Measurements from ENCODE around the gene FAM89B. TPM values are rescaled to one million over a fixed set of nuclear protein-coding genes. Genes with fewer than 3 reads are reported as not detected.
A peak's percentile ranks its signal among the peaks of the same experiment; 100 is the strongest.

FAM89B gene
- total and polyA plus RNA-seq, 2 of the 8 experiments (the other 6 are each of a cell fraction or from before 2014, with no cell fraction given): 15.8 to 32.4 TPM

- WGBS, 2 experiments (ENCODE audit: extremely low coverage in 1 of 2, insufficient coverage in 1 of 2, insufficient read length in 1 of 2, insufficient replicate concordance in 2 of 2, low coverage in 1 of 2, low lambda C conversion rate in 2 of 2, missing lambda C conversion rate in 1 of 2): 70% methylated on average over 27 of the region's 31 CpGs; no CpG with 5 or more reads in 1 of the 2 experiments
- Histone ChIP-seq H3K18ac (ENCODE audit: extremely low read depth, low read length) (peak overlapping the region; percentile 62; the same call in 1 of the 2 replicates), H3K14ac (ENCODE audit: insufficient read length) (no peak overlapping the region), H4K20me1 (replicated peaks in 1 of 2; ENCODE audit: control insufficient read depth in 1 of 2, insufficient read depth in 2 of 2, low read length in 2 of 2) (peaks cover 0 to 15% of the 10 kb centered on the region in 2 experiments), H2BK20ac (ENCODE audit: low read length) (no peak overlapping the region), H3K36me3 (ENCODE audit: control insufficient read depth in 2 of 4, insufficient read depth in 4 of 4, low read length in 3 of 4) (peaks cover 0 to 11% (median 4%) of the 10 kb centered on the region in 4 experiments; a peak in 3 of 8 replicates), H3K23ac (ENCODE audit: insufficient read length) (no peak overlapping the region), H4K5ac (ENCODE audit: insufficient read length, low read depth, low read length) (peak overlapping the region; percentile 26), H2AFZ (ENCODE audit: low read length) (no peak overlapping the region), H3K4ac (replicated peaks; ENCODE audit: insufficient read length, low read depth, low read length) (no peak overlapping the region), H2BK15ac (ENCODE audit: low read length) (0 out of 2 replicates have a peak overlapping the region, but pooled peaks have one; percentile 46), H3K27me3 (replicated peaks in 1 of 4; ENCODE audit: control insufficient read depth in 3 of 4, extremely low read depth in 1 of 4, insufficient read depth in 3 of 4, low read length in 3 of 4) (peaks cover 0 to 4% (median 0%) of the 10 kb centered on the region in 4 experiments; a peak in 2 of 7 replicates), H3K27ac (ENCODE audit: low read depth, low read length) (no peak overlapping the region), H4K8ac (ENCODE audit: extremely low read depth, insufficient read depth, low read length) (peak overlapping the region; percentile 73), H3K4me1 (replicated peaks in 1 of 4; ENCODE audit: control insufficient read depth in 3 of 4, insufficient read depth in 4 of 4, low read length in 3 of 4) (peaks cover 0 to 14% (median 8%) of the 10 kb centered on the region in 4 experiments; a peak in 5 of 7 replicates), H3K56ac (replicated peaks; ENCODE audit: insufficient read length, low read depth, low read length) (no peak overlapping the region), H2BK120ac (replicated peaks; ENCODE audit: low read depth, low read length) (no peak overlapping the region), H3K9ac (replicated peaks in 1 of 4; ENCODE audit: extremely low read depth in 1 of 4, low read depth in 3 of 4, low read length in 3 of 4) (peak overlapping the region; percentile 73 to 88 (median 80)), H3K4me2 (ENCODE audit: insufficient read depth in 1 of 2, low read depth in 2 of 2, low read length in 2 of 2) (peak overlapping the region; percentile 85 to 99), H3K9me3 (ENCODE audit: insufficient read depth in 2 of 2, low read depth in 1 of 2, low read length in 1 of 2) (no peaks in the 10 kb centered on the region), H2BK5ac (ENCODE audit: low read depth, low read length) (peak overlapping the region; percentile 35; the same call in 1 of the 2 replicates), H3K79me2 (ENCODE audit: control insufficient read depth in 1 of 2, insufficient read depth in 2 of 2, low read length in 2 of 2) (peaks cover 0 to 3% of the 10 kb centered on the region in 2 experiments; a peak in 1 of 4 replicates), H4K91ac (replicated peaks; ENCODE audit: insufficient read length, low read length) (peak overlapping the region; percentile 12), H3K23me2 (ENCODE audit: low read depth, low read length) (peaks cover 13% of the 10 kb centered on the region), H2BK12ac (ENCODE audit: low read depth, low read length) (0 out of 2 replicates have a peak overlapping the region, but pooled peaks have one; percentile 43), H3K4me3 (ENCODE audit: extremely low read depth in 1 of 4, insufficient read depth in 2 of 4, low read depth in 3 of 4, low read length in 4 of 4) (peak overlapping the region; percentile 60 to 98 (median 82)), H2AK5ac (ENCODE audit: low read depth, low read length) (peak overlapping the region; percentile 54), H3K79me1 (ENCODE audit: low read depth, low read length) (no peaks in the 10 kb centered on the region)
- POLR2A ChIA-PET (ENCODE audit: partially characterized antibody): interaction anchor here (0.8 to 7.7 kb wide), 16 partner anchors 9 to 192 kb away, joined by 3 to 87 read pairs (median 4); partner anchors contain the start of genes DPF2, MALAT1, NEAT1 and TIGD3
- CTCF ChIA-PET (ENCODE audit: partially characterized antibody): interaction anchor here (0.6 to 2.9 kb wide), 11 partner anchors 10 to 362 kb away, joined by 3 to 12 read pairs (median 5); partner anchors contain the start of genes FAM89B, FIBP and ZNRD2
- FAIRE-seq (no peak), DNase-seq (ENCODE audit: low read depth in 1 of 2, low spot score in 2 of 2) (no peak)
- TF ChIP-seq KDM5A (IDR thresholded peaks at IDR 0.05; ENCODE audit: low read length) (no peak), EZH2 (IDR thresholded peaks at IDR 0.05; ENCODE audit: low read depth, low read length, severe bottlenecking) (no peak), RXRA (IDR thresholded peaks at IDR 0.05; ENCODE audit: insufficient read depth, low read depth, low read length) (no peak), RFX5 (IDR thresholded peaks at IDR 0.05; ENCODE audit: borderline replicate concordance, low read depth, low read length) (no peak), FOSL1 (IDR thresholded peaks at IDR 0.05; ENCODE audit: insufficient read depth, low read depth, low read length) (no peak), PHF8 (conservative IDR thresholded peaks at IDR 0.05; ENCODE audit: low read depth, low read length) (no peak), CTBP2 (IDR thresholded peaks at IDR 0.05; ENCODE audit: borderline replicate concordance, insufficient read depth, insufficient read length, low read length) (no peak), E2F6 (IDR thresholded peaks at IDR 0.05) (no peak)
Observed at GRCh38 chr11:65525546-65526480, 46.5 kb upstream of the FAM89B start.

Data from H1 (cell line).